Upper lobe of left lung (tissue), 4 donors: ENCODE measurements around the gene ITSN1.

Experiments
- CTCF ChIP-seq, 6 experiments: fragments of 450-650 bp in 4 of 6; fragments of 200-600 bp in 2 of 6; sonication (generic) in 2 of 6; IDR thresholded peaks; one replicate each; pipeline ENCODE4 v1.5.1; 2016 to 2019; ENCODE audit warnings: antibody characterized with exemption in 6 of 6
- EP300 ChIP-seq, 4 donors: sonication (generic); formaldehyde crosslinking; IDR thresholded peaks; one replicate each; pipeline ENCODE4 v1.5.1; 2017; ENCODE audit warnings: antibody characterized with exemption in 4 of 4, control low read depth in 2 of 4
- POLR2A ChIP-seq, 4 donors: fragments of 450-650 bp; IDR thresholded peaks; one replicate each; pipeline ENCODE4 v1.5.1; 2016 to 2017; ENCODE audit warnings: antibody characterized with exemption in 4 of 4, mild to moderate bottlenecking in 2 of 4

DNA sequence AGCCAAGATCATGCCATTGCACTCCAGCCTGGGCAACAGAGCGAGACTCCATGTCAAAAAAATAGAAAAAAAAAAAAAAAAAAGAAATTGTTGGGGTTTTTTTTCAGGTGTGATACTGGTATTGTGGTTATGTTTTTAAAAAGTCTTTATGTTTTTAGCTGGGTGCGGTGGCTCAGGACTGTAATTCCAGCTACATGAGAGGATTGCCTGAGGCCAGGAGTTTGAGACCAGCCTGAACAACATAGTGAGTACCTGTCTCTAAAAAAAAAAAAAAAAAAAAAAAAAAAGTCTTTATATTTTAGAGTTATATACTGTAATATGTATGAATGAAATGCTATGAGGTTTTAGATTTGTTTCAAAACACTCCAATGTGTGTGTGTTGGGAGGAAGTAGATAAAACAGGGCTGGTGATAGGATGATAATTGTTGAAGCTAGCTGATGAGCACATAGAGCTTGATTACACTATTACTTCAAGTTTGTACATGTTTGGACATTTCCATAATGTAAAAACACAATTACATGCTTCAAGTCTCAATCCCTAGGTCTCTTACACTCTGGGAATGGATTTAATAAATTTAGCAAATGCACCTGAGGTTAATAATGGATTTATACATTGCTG lies 303.5 kb downstream of the ITSN1 start:
- no peak for TF ChIP-seq CTCF (IDR thresholded peaks at IDR 0.05)
- no peak for TF ChIP-seq POLR2A (IDR thresholded peaks at IDR 0.05)
- TF ChIP-seq EP300 (IDR thresholded peaks at IDR 0.05), result no peak
